ENCODE data around the gene ABL2. TPM values are rescaled to one million over a fixed set of nuclear protein-coding genes. Genes with fewer than 3 reads are reported as not detected.
A peak's percentile ranks its signal among the peaks of the same experiment; 100 is the strongest.

ABL2 gene
- total and polyA plus RNA-seq, 8 donors = 10.5 to 33.4 (median 11.6) TPM

GRCh38 chr1:179190861-179191260, 38.6 kb downstream of the ABL2 start:
- ATAC-seq (peak; percentile 76), DNase-seq (no peak)
- H3K27ac ChIP-seq = peak overlapping the region; percentile 57 to 73
- no peak for TF ChIP-seq CTCF (IDR thresholded peaks at IDR 0.05)
- no peak overlapping the region for H3K4me3 ChIP-seq
- H3K27me3 ChIP-seq = no peaks in the 10 kb centered on the region
- intact Hi-C loops (cut with DNase I) = loop anchor here in 1 of 2 donors (5.0 kb wide), 1 partner anchor 69 kb away; no protein-coding TSS in a partner anchor
- no peaks in the 10 kb centered on the region for H3K36me3 ChIP-seq
- peaks cover 0 to 28% of the 10 kb centered on the region in 2 donors for H3K4me1 ChIP-seq
- no peaks in the 10 kb centered on the region for H3K9me3 ChIP-seq

- Histone ChIP-seq H3K36me3 (no peaks in the 10 kb centered on the region), H3K9me3 (no peaks in the 10 kb centered on the region), H3K4me1 (peaks cover 0 to 19% of the 10 kb centered on the region in 2 donors), H3K27ac (no peak overlapping the region), H3K4me3 (no peak overlapping the region), H3K27me3 (no peaks in the 10 kb centered on the region)
- no peak for TF ChIP-seq CTCF (IDR thresholded peaks at IDR 0.05)
- ATAC-seq (no peak), DNase-seq (no peak)
- intact Hi-C loops (cut with DNase I) = no loop called here
Measured at GRCh38 chr1:179187735-179188471, 41.6 kb downstream of the ABL2 start.

GRCh38 chr1:179187043-179187442, 42.4 kb downstream of the ABL2 start:
- no peak for TF ChIP-seq CTCF (IDR thresholded peaks at IDR 0.05)
- H3K36me3 ChIP-seq = no peaks in the 10 kb centered on the region
- H3K4me1 ChIP-seq = peaks cover 0 to 19% of the 10 kb centered on the region in 2 donors
- no peaks in the 10 kb centered on the region for H3K27me3 ChIP-seq
- no peak for ATAC-seq
- intact Hi-C loops (cut with DNase I) = no loop called here
- H3K9me3 ChIP-seq = no peaks in the 10 kb centered on the region
- no peak overlapping the region for H3K4me3 ChIP-seq
- no peak for DNase-seq
- H3K27ac ChIP-seq = no peak overlapping the region

- H3K27ac ChIP-seq = no peak overlapping the region
- no peak for TF ChIP-seq CTCF (IDR thresholded peaks at IDR 0.05)
- ATAC-seq (no peak), DNase-seq (no peak)
- H3K4me1 ChIP-seq = no peaks in the 10 kb centered on the region
- no peak overlapping the region for H3K4me3 ChIP-seq
- no peaks in the 10 kb centered on the region for H3K36me3 ChIP-seq
- no peaks in the 10 kb centered on the region for H3K27me3 ChIP-seq
- intact Hi-C loops (cut with DNase I) = no loop called here
- H3K9me3 ChIP-seq = no peaks in the 10 kb centered on the region
Measured at GRCh38 chr1:179184403-179184802, 45.1 kb downstream of the ABL2 start.

- no peaks in the 10 kb centered on the region for H3K36me3 ChIP-seq
- intact Hi-C loops (cut with DNase I) = no loop called here
- H3K27ac ChIP-seq = no peak overlapping the region
- peaks cover 0 to 5% of the 10 kb centered on the region in 2 donors for H3K4me1 ChIP-seq
- no peaks in the 10 kb centered on the region for H3K27me3 ChIP-seq
- ATAC-seq = no peak
- no peak for DNase-seq
- no peak for TF ChIP-seq CTCF (IDR thresholded peaks at IDR 0.05)
- no peak overlapping the region for H3K4me3 ChIP-seq
- no peaks in the 10 kb centered on the region for H3K9me3 ChIP-seq
Measured at GRCh38 chr1:179183857-179184256, 45.6 kb downstream of the ABL2 start.

Measured in left lung (tissue), 10 donors.